HepG2 (cell line): Measurements from ENCODE around the gene CYBC1. TPM values are rescaled to one million over a fixed set of nuclear protein-coding genes. Genes with fewer than 3 reads are reported as not detected.

Experiments
- AKAP8 ChIP-seq: sonication (generic); formaldehyde crosslinking; IDR thresholded peaks from 2 replicates; pipeline ENCODE4 v1.5.1; 2020; ENCODE audit warnings: mild to moderate bottlenecking, missing genetic modification reagents
- ATF4 ChIP-seq, 2 experiments: fragments of 450-650 bp in 1 of 2; sonication (generic) in 1 of 2; formaldehyde crosslinking; IDR thresholded peaks; 2 replicates each; pipeline versions ENCODE4 v1.5.0 to v1.8.0; 2020 to 2022; ENCODE audit warnings: mild to moderate bottlenecking in 1 of 2, missing genetic modification reagents in 1 of 2
- ATF5 ChIP-seq: sonication (generic); formaldehyde crosslinking; IDR thresholded peaks from 2 replicates; pipeline ENCODE4 v1.4.0; 2020; ENCODE audit warnings: mild to moderate bottlenecking, low read depth, missing genetic modification reagents
- CREM ChIP-seq, 2 experiments: sonication (generic) in 1 of 2; formaldehyde crosslinking in 1 of 2; IDR thresholded peaks; 2 replicates each; pipeline versions ENCODE4 v1.4.0 to v1.6.1; 2016 to 2020; ENCODE audit warnings: antibody characterized with exemption in 1 of 2, mild to moderate bottlenecking in 1 of 2, missing genetic modification reagents in 1 of 2
- DNMT1 ChIP-seq: sonication (generic); formaldehyde crosslinking; IDR thresholded peaks from 2 replicates; pipeline ENCODE4 v1.5.1; 2020; ENCODE audit warnings: mild to moderate bottlenecking, missing genetic modification reagents
- DPF2 ChIP-seq: sonication (generic); formaldehyde crosslinking; IDR thresholded peaks from 2 replicates; pipeline ENCODE4 v1.4.0; 2020; ENCODE audit warnings: mild to moderate bottlenecking, low read depth, missing genetic modification reagents, borderline replicate concordance
- KDM4B ChIP-seq: sonication (generic); formaldehyde crosslinking; IDR thresholded peaks from 2 replicates; pipeline ENCODE4 v1.4.0; 2020; ENCODE audit warnings: missing genetic modification reagents
- PATZ1 ChIP-seq: sonication (generic); formaldehyde crosslinking; IDR thresholded peaks from 2 replicates; pipeline ENCODE4 v1.4.0; 2020; ENCODE audit warnings: missing genetic modification reagents
- PRPF4 ChIP-seq: fragments of 200-400 bp; formaldehyde crosslinking; IDR thresholded peaks from 2 replicates; pipeline ENCODE4 v1.6.1; 2016; ENCODE audit warnings: low read length, low read depth; ENCODE audit not compliant: poor library complexity, severe bottlenecking
- PTBP1 ChIP-seq: fragments of 200-400 bp; formaldehyde crosslinking; IDR thresholded peaks from 2 replicates; pipeline ENCODE4 v1.6.1; 2018; ENCODE audit warnings: low read length, low read depth; ENCODE audit not compliant: poor library complexity, severe bottlenecking
- RXRB ChIP-seq: IDR thresholded peaks from 2 replicates; pipeline ENCODE4 v1.6.1; 2016; ENCODE audit warnings: borderline replicate concordance, missing genetic modification reagents, missing compliant biosample characterization
- THAP7 ChIP-seq: sonication (generic); formaldehyde crosslinking; IDR thresholded peaks from 2 replicates; pipeline ENCODE4 v1.8.1; 2023; ENCODE audit warnings: mild to moderate bottlenecking, missing genetic modification reagents
- U2AF1 ChIP-seq: fragments of 200-400 bp; formaldehyde crosslinking; optimal IDR thresholded peaks from 2 replicates; pipeline ENCODE3; 2017; ENCODE audit warnings: mild to moderate bottlenecking, low read depth, low read length
- ZEB1 ChIP-seq: IDR thresholded peaks from 2 replicates; pipeline ENCODE4 v1.6.1; 2012; ENCODE audit warnings: mild to moderate bottlenecking, low read depth, inconsistent platforms; ENCODE audit not compliant: insufficient replicate concordance
- ZFP36L2 ChIP-seq: sonication (generic); formaldehyde crosslinking; IDR thresholded peaks from 2 replicates; pipeline ENCODE4 v1.4.0; 2020; ENCODE audit warnings: missing genetic modification reagents
- ZFP41 ChIP-seq: sonication (generic); formaldehyde crosslinking; IDR thresholded peaks from 2 replicates; pipeline ENCODE4 v1.4.0; 2020; ENCODE audit warnings: mild to moderate bottlenecking, missing genetic modification reagents, borderline replicate concordance
- ZNF350 ChIP-seq: sonication (generic); formaldehyde crosslinking; IDR thresholded peaks from 2 replicates; pipeline ENCODE4 v1.4.0; 2020; ENCODE audit warnings: mild to moderate bottlenecking, low read depth, missing genetic modification reagents, borderline replicate concordance
- ZNF432 ChIP-seq: sonication (generic); formaldehyde crosslinking; IDR thresholded peaks from 2 replicates; pipeline ENCODE4 v1.5.0; 2020; ENCODE audit warnings: missing genetic modification reagents, mild to moderate bottlenecking, borderline replicate concordance
- ZNF513 ChIP-seq: sonication (generic); formaldehyde crosslinking; conservative IDR thresholded peaks from 2 replicates; pipeline ENCODE4 v1.5.0; 2020; ENCODE audit warnings: missing genetic modification reagents
- ZNF580 ChIP-seq: IDR thresholded peaks from 2 replicates; pipeline ENCODE4 v1.6.1; 2016; ENCODE audit warnings: low read depth, borderline replicate concordance
- ZNF589 ChIP-seq: sonication (generic); formaldehyde crosslinking; conservative IDR thresholded peaks from 2 replicates; pipeline ENCODE4 v1.8.0; 2022; ENCODE audit warnings: mild to moderate bottlenecking, moderate library complexity, missing genetic modification reagents
- ZNF713 ChIP-seq: sonication (generic); formaldehyde crosslinking; IDR thresholded peaks from 2 replicates; pipeline ENCODE4 v1.4.0; 2020; ENCODE audit warnings: mild to moderate bottlenecking, missing genetic modification reagents
- polyA plus RNA-seq, 8 experiments: library from polyadenylated mRNA; depleted of rRNA in 3 of 8; stranded (reverse) in 7 of 8; unstranded in 1 of 8; fragments of >200 nt; fragmentation: Illumina TruSeq in 4 of 8; extraction: Trizol in 4 of 8; gene quantifications; 2 replicates each; pipeline versions ENCODE4 v1.2.1 to v1.2.3, GENCODE V29; 2011 to 2016; ENCODE audit warnings: low read depth in 4 of 8, missing spikeins in 1 of 8, mixed read lengths in 1 of 8; ENCODE audit not compliant: insufficient read depth in 1 of 8
- total RNA-seq, 5 experiments: library from RNA; depleted of rRNA; stranded (reverse); fragments of >200 nt; fragmentation: Illumina TruSeq; extraction: Trizol; gene quantifications; 2 replicates each; pipeline ENCODE4 v1.2.3, GENCODE V29; 2016; ENCODE audit warnings: low read depth in 1 of 5

The CYBC1 gene
- total and polyA plus RNA-seq, 2 of the 13 experiments (the other 11 are each of a cell fraction or from before 2014, with no cell fraction given) = 43.4 to 44.1 TPM

GRCh38 chr17:82414548-82415281 lies 35.8 kb downstream of the CYBC1 start (continued):
- TF ChIP-seq THAP7 (CRISPR knock-in tag) (peak; percentile 69; the same call in 1 of the 2 replicates), ZNF513 (no peak), ZNF432 (CRISPR knock-in tag) (no peak), DNMT1 (CRISPR knock-in tag) (no peak), ZEB1 (no peak), ZFP36L2 (CRISPR knock-in tag) (peak; percentile 91; the same call in 1 of the 2 replicates), CREM (IDR thresholded peaks at IDR 0.05) (no peak), CREM (CRISPR knock-in tag; IDR thresholded peaks at IDR 0.05) (peak; percentile 47; the same call in 1 of the 2 replicates), ZFP41 (CRISPR knock-in tag) (peak; percentile 84; the same call in 1 of the 2 replicates), PRPF4 (peak; percentile 86), U2AF1 (no peak), ZNF350 (peak; percentile 70), ZNF713 (CRISPR knock-in tag) (no peak), PATZ1 (peak; percentile 74), ATF5 (CRISPR knock-in tag) (peak; percentile 83; the same call in 1 of the 2 replicates), ZNF580 (CRISPR knock-in tag) (peak; percentile 96), AKAP8 (peak; percentile 22; the same call in 1 of the 2 replicates), RXRB (CRISPR knock-in tag) (peak; percentile 61), KDM4B (CRISPR knock-in tag) (peak; percentile 94; the same call in 1 of the 2 replicates), ATF4 (CRISPR knock-in tag; IDR thresholded peaks at IDR 0.05) (no peak), DPF2 (no peak), PTBP1 (peak; percentile 50), ZNF589 (CRISPR knock-in tag) (no peak)
